ENCODE results near the gene ZNF205. TPM values are rescaled to one million over a fixed set of nuclear protein-coding genes. Genes with fewer than 3 reads are reported as not detected.
"Not testable (repeated sequence)": the region's sequence is repeated elsewhere in the genome, so short reads cannot be mapped to it uniquely, and the experiment has no call there.

Gene ZNF205
- total and polyA plus RNA-seq, 10 of the 15 experiments (the other 5 are each of a cell fraction or from before 2014, with no cell fraction given): 0.26 to 1.5 (median 0.78) TPM; not detected in 2

DNA sequence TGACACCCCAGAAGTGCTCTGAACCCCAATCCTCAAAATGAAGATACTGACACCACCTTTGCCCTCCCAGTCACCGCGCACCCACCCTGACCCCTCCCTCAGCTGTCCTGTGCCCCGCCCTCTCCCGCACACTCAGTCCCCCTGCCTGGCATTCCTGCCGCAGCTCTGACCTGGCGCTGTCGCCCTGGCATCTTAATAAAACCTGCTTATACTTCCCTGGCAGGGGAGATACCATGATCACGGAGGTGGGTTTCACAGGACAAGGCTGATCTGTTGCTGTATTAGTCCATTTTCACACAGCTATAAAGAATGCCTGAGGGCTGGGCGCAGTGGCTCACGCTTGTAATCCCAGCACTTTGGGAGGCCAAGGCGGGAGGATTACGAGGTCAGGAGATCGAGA is 30.4 kb upstream of the ZNF205 start:
- ATAC-seq; H3K9me3 ChIP-seq (replicated peaks; ENCODE audit: control insufficient read depth, insufficient read depth, low read length); CTCF ChIA-PET; FAIRE-seq; H3K27me3 ChIP-seq (replicated peaks in 1 of 2; ENCODE audit: control insufficient read depth in 2 of 2, insufficient read depth in 2 of 2, low read length in 1 of 2); H3K36me3 ChIP-seq (ENCODE audit: control insufficient read depth in 2 of 2, insufficient read depth in 2 of 2, low read length in 1 of 2); DNase-seq (ENCODE audit: low read depth, low spot score); SMC1A ChIA-PET (ENCODE audit: uncharacterized antibody, unreplicated experiment); in situ Hi-C loops (cut with MboI); H2AFZ ChIP-seq (ENCODE audit: control insufficient read depth, low read depth, low read length); RAD21 ChIA-PET (ENCODE audit: unreplicated experiment); H4K20me1 ChIP-seq (ENCODE audit: control insufficient read depth, insufficient read depth); H3K79me2 ChIP-seq (ENCODE audit: control insufficient read depth, insufficient read depth, low read length); H3K9ac ChIP-seq (ENCODE audit: control insufficient read depth, insufficient read depth, low read length); H3K4me2 ChIP-seq (ENCODE audit: control insufficient read depth, insufficient read depth); H3K27ac ChIP-seq (ENCODE audit: control insufficient read depth, insufficient read depth); intact Hi-C loops (cut with micrococcal nuclease; ENCODE audit: unreplicated experiment); H3K4me1 ChIP-seq (ENCODE audit: control insufficient read depth, insufficient read depth, low read length); H3K4me3 ChIP-seq; BruUV-seq (replicated peaks): not testable (repeated sequence)
- whole genome bisulfite sequencing (ENCODE audit: insufficient coverage, insufficient replicate concordance, low lambda C conversion rate, missing lambda C conversion rate): 94% methylated on average over 9 of the region's 13 CpGs
- POLR2A ChIA-PET: interaction anchor here (0.6 to 0.7 kb wide), 2 partner anchors 20 to 61 kb away, joined by 3 to 4 read pairs; no protein-coding TSS in a partner anchor

DNA sequence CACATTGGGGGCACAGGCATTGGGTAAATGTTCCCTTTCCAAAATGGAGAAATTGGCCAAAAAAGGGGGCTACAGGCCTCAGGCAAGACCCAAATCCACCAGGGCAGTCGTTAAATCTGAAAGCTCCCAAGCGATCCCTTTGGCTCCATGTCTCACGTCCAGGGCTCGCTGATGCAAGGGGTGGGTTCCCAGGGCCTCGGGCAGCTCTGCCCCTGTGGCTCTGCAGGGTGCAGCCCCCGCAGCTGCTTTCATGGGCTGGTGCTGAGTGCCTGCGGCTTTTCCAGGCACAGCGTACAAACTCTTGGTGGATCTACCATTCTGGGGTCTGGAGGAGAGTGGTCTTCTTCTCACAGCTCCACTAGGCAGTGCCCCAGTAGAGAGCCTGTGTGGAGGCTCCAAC is 29.0 kb upstream of the ZNF205 start:
- H3K4me2 ChIP-seq (ENCODE audit: control insufficient read depth, insufficient read depth); FAIRE-seq; intact Hi-C loops (cut with micrococcal nuclease; ENCODE audit: unreplicated experiment); H3K9ac ChIP-seq (ENCODE audit: control insufficient read depth, insufficient read depth, low read length); ATAC-seq; in situ Hi-C loops (cut with MboI); RAD21 ChIA-PET (ENCODE audit: unreplicated experiment); H3K4me1 ChIP-seq (ENCODE audit: control insufficient read depth, insufficient read depth, low read length); H3K79me2 ChIP-seq (ENCODE audit: control insufficient read depth, insufficient read depth, low read length); BruUV-seq (replicated peaks); POLR2A ChIA-PET; DNase-seq (ENCODE audit: low read depth, low spot score); H3K36me3 ChIP-seq (ENCODE audit: control insufficient read depth in 2 of 2, insufficient read depth in 2 of 2, low read length in 1 of 2); H3K9me3 ChIP-seq (replicated peaks; ENCODE audit: control insufficient read depth, insufficient read depth, low read length); H4K20me1 ChIP-seq (ENCODE audit: control insufficient read depth, insufficient read depth); H3K4me3 ChIP-seq; H2AFZ ChIP-seq (ENCODE audit: control insufficient read depth, low read depth, low read length); SMC1A ChIA-PET (ENCODE audit: uncharacterized antibody, unreplicated experiment); H3K27me3 ChIP-seq (replicated peaks in 1 of 2; ENCODE audit: control insufficient read depth in 2 of 2, insufficient read depth in 2 of 2, low read length in 1 of 2); H3K27ac ChIP-seq (ENCODE audit: control insufficient read depth, insufficient read depth): not testable (repeated sequence)
- CTCF ChIA-PET: interaction anchor here (1.0 kb wide), 1 partner anchor 46 kb away, joined by 4 read pairs; no protein-coding TSS in a partner anchor
- 76% methylated on average over 8 of the region's 8 CpGs for WGBS (ENCODE audit: insufficient coverage, insufficient replicate concordance, low lambda C conversion rate, missing lambda C conversion rate)

Data from GM12878 (cell line).